Measurements from ENCODE around the gene CALHM2. TPM values are rescaled to one million over a fixed set of nuclear protein-coding genes. Genes with fewer than 3 reads are reported as not detected.
A peak's percentile ranks its signal among the peaks of the same experiment; 100 is the strongest.

CALHM2 gene
- total RNA-seq, 4 donors from 2014 or later = 63.5 to 113 (median 74.9) TPM

DNA sequence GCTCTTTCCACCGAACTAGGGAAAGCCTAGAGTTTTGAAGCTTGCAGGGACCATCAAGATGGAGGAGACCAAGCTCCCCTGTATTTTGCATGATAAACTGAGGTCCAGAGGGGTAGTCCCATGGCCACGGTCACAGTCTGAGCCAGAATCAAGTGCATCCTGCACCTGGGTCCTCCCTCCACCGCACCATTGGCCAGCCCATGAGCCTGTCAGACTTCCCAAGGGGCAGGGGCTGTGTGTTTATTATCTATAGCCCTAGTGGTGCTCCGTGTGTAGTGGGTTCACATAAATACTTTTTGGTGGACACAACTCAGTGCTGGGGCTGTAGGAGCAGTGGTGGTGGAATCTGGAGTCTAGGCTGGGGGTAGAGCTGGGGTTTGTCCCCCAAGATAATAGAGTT, 23.3 kb upstream of the CALHM2 start:
- TF ChIP-seq, protein P1, sequence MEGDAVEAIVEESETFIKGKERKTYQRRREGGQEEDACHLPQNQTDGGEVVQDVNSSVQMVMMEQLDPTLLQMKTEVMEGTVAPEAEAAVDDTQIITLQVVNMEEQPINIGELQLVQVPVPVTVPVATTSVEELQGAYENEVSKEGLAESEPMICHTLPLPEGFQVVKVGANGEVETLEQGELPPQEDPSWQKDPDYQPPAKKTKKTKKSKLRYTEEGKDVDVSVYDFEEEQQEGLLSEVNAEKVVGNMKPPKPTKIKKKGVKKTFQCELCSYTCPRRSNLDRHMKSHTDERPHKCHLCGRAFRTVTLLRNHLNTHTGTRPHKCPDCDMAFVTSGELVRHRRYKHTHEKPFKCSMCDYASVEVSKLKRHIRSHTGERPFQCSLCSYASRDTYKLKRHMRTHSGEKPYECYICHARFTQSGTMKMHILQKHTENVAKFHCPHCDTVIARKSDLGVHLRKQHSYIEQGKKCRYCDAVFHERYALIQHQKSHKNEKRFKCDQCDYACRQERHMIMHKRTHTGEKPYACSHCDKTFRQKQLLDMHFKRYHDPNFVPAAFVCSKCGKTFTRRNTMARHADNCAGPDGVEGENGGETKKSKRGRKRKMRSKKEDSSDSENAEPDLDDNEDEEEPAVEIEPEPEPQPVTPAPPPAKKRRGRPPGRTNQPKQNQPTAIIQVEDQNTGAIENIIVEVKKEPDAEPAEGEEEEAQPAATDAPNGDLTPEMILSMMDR (IDR thresholded peaks at IDR 0.05) = no peak
- ATAC-seq (ENCODE audit: low FRiP score) = no peak
- DNase-seq (ENCODE audit: low spot score) = no peak

DNA sequence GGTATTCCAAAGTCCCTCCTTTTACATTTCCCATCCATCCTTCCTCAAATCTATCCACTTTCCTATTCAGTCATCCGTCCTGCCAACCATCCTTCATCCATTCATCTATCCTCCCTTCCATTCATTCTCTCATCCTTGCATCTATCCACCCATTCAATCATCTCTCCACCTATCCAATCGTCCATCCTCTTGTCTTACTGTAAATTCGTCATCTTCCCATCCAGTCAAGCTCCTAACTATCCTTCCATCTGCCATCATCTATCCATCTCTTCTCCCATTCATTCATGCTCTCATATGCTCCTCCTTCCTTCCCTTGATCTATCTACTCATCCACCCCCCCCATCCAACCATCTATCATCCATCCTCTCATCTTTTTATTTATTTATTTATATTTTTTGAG, 21.9 kb upstream of the CALHM2 start:
- ATAC-seq (ENCODE audit: low FRiP score) = no peak
- TF ChIP-seq, protein P1 (IDR thresholded peaks at IDR 0.05) = no peak
- DNase-seq (ENCODE audit: low spot score) = no peak

DNA sequence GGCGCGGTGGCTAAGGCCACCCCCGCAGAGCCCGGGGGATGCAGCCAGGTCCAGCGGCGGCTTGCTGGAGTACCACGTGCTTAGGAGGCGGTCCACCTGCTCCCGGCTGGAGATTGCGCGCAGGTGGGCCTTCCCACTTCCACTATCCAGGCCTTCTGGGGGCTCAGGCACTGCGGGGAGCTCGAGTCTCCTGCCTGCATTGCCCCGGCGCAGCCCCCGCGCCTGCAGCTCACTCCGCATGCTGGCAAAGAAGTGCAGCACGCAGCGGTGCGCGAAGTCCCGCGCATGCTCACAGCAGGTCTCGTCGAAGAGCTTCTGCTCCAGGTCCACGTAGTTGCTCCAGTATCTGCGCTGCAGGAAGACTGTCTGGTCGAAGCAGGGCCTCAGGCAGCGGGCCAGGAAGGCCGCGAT, 21.1 kb upstream of the CALHM2 start:
- ATAC-seq (ENCODE audit: low FRiP score) (peak; percentile 38), DNase-seq (ENCODE audit: low spot score) (no peak)
- TF ChIP-seq, protein P1 (IDR thresholded peaks at IDR 0.05) = no peak

DNA sequence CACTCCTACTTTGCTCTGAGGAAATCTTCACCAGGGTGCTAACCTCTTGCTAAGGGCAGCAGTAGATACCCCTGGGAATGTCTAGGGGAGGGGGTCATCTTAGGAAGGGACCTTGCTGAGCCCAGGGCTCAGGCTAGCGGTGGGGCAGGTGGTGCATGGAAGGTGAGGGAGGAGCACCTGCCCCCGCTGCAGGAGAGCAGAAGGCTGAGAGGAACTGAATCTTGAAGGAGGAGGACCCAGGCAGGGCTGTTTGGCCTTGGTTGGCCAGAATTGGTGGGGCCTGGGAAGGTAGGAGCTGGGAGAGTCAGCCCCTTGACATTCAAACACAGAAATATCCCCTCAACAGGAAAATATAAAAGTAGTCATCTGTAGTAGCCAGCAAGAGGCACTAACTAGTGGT, 19.8 kb upstream of the CALHM2 start:
- ATAC-seq (ENCODE audit: low FRiP score) (no peak), DNase-seq (ENCODE audit: low spot score) (no peak)
- TF ChIP-seq, protein P1 (IDR thresholded peaks at IDR 0.05) = no peak

DNA sequence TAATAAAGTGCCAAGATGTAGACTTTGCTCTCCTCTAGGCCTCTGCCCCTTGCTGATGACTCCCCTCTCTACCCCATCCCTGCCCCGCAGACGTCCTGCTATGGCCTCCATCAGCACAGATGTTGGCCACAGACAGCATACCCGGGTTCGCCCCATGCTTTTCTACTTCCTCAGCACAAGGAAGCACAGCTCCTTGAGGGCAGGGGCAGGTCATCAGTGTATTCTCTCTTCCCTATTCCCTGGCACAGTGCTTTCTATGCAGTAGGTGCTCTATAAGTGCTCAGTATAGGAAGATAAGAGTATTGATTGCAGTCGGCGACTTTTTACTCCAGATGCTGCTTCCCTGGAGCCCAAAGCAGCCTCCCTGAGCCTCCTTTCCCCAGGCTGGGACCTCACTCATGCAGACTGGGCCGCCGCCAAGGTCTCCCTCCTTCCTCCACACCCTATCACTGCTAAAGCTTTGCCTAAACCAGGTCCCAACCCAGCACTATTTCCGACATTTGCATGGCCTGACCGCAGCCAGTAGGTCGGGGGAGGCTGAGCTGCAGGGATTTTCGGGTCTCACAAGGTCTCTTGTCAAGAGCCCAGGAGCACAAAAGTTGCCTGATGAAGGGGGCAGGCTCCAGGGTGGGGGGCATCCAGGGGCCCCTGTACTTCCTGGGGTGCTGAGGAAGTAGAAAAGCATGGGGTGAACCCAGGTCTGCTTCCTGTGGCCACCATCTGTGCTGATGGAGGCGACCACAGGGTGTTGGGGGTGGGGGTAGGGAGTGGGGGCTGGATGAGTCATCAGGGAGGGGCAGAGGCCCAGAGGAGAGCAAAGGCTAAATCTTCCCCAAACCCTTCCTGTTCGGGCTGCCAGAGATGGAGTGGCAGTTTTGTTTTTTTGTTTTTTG, 18.8 kb upstream of the CALHM2 start:
- DNase-seq (ENCODE audit: low spot score) = no peak
- peak; percentile 50 for ATAC-seq (ENCODE audit: low FRiP score)
- TF ChIP-seq, protein P1 (IDR thresholded peaks at IDR 0.05) = no peak

DNA sequence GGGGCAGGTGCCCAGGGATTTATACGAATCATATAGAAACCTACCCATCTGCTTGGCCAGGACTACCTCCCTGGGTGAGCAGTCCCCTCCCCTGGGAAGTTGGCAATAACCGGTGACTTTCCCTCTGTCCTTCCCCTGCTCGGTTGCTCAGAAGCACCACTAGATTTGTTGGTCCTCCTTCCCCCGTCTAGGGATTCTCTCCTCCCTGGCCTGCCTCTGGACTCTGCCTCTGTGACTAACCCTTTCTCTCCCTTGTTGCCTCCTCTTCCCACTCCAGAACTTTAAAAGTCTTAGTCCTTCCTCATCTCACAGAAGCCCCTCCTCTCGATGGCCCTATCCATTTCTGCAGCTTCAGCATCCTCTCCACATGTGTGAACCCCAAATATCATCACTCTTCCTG, 17.0 kb upstream of the CALHM2 start:
- DNase-seq (ENCODE audit: low spot score) = no peak
- TF ChIP-seq, protein P1 (IDR thresholded peaks at IDR 0.05) = no peak
- ATAC-seq (ENCODE audit: low FRiP score) = no peak

DNA sequence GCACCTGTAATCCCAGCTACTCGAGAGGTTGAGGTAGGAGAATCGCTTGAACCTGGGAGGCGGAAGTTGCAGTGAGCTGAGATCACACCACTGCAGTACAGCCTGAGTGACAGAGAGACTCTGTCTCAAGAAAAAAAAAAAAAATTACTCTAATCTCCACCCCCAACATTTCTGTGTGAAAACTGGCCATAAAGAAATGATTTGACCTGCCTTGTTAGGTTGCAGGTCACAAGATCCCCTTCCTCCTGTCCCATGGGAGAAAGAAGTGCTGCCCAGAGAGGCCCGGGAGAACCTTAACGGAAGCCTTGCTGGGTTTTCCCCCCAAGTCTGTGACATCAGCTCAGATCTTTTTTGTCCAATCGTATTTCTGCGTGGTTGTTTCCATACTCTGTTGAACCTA, 15.2 kb upstream of the CALHM2 start:
- TF ChIP-seq, protein P1 (IDR thresholded peaks at IDR 0.05) = no peak
- no peak for DNase-seq (ENCODE audit: low spot score)
- ATAC-seq (ENCODE audit: low FRiP score) = no peak
